A172 (cell line): Measurements from ENCODE around the gene IQSEC1. TPM values are rescaled to one million over a fixed set of nuclear protein-coding genes. Genes with fewer than 3 reads are reported as not detected.

Source experiments
- DNase-seq: peaks from one replicate; pipeline ENCODE4 v3.0.0-alpha.2; 2015; ENCODE audit warnings: low spot score
- total RNA-seq: library from RNA; depleted of rRNA; stranded (reverse); fragments of >200 nt; shearing (Covaris generic); gene quantifications from 2 replicates; pipeline ENCODE4 v1.2.3, GENCODE V29; 2014

Gene IQSEC1
- total RNA-seq, 1 experiment from 2014 or later = 25.8 TPM

- DNase-seq = no peak
Measured at GRCh38 chr3:12968541-12968940, 104.7 kb downstream of the IQSEC1 start.

GRCh38 chr3:12967606-12968351, 105.5 kb downstream of the IQSEC1 start:
- peak; percentile 64 for DNase-seq

- no peak for DNase-seq
Measured at GRCh38 chr3:12966847-12967605, 106.2 kb downstream of the IQSEC1 start.

DNA sequence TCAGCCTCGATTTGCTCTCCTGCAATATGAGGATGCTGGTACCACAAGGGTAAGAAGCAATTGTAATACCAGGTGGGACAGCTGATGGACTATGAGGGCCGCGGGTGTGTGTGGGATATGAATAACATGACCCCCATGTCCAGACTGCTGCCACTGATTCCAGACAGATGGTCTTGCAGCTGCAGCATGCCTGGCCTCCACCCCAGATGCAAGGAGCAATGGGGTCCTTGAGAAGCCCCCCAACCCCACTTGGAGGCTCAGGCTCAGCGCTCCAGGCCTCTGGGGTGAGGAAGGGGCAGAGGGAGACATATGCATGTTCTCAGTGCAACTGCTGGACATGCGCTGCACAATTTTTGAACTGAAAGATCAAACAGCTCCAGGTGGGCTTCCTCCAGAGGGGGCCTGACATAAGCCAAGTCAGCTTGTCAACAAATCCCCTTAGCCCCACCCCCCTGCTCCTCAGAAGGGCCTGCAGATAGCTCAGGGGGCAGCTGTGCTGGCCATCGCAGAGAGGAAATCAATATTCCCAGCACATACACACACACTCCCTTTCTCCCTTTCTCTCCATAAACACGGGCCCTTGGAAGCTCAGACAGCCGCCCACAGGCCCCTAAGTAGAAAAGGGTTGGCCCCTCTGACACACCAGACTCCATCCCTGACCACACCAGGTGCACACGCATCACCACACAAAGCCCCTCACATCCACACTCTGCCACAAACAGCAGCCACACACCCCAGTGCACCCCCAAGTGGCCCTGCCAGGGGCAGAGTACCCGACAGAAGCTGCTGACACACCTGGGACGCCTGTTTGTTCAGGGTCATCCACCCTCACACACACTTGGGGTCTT, 107.0 kb downstream of the IQSEC1 start:
- DNase-seq = no peak

GRCh38 chr3:12964711-12965612, 108.3 kb downstream of the IQSEC1 start:
- no peak for DNase-seq

- peak; percentile 40 for DNase-seq
Measured at GRCh38 chr3:12963922-12964701, 109.1 kb downstream of the IQSEC1 start.

GRCh38 chr3:12963231-12963896, 109.9 kb downstream of the IQSEC1 start:
- DNase-seq = no peak

GRCh38 chr3:12962292-12962691, 110.9 kb downstream of the IQSEC1 start:
- DNase-seq = no peak

- DNase-seq = no peak
Measured at GRCh38 chr3:12961697-12962036, 111.6 kb downstream of the IQSEC1 start.

GRCh38 chr3:12961007-12961696, 112.1 kb downstream of the IQSEC1 start:
- no peak for DNase-seq

DNA sequence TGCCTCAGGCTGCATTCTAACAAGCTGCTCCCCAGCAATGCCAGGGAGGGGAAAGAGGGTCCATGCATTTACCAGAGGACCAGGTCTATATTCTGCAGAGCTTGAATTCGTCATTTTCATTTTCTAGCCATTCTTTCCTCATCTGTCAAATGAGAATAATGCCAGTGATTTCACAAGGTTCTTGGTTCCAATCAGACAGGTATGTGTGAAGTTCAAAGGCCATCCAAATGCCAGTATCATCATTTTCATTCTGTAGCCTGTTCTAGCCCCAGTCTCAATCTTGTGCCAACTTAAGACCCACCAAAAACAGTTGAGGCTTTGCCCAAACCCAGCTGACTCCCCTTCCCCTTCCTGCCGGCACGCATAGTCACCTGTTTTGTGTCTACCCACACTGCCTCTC, 112.7 kb downstream of the IQSEC1 start:
- DNase-seq = no peak

DNA sequence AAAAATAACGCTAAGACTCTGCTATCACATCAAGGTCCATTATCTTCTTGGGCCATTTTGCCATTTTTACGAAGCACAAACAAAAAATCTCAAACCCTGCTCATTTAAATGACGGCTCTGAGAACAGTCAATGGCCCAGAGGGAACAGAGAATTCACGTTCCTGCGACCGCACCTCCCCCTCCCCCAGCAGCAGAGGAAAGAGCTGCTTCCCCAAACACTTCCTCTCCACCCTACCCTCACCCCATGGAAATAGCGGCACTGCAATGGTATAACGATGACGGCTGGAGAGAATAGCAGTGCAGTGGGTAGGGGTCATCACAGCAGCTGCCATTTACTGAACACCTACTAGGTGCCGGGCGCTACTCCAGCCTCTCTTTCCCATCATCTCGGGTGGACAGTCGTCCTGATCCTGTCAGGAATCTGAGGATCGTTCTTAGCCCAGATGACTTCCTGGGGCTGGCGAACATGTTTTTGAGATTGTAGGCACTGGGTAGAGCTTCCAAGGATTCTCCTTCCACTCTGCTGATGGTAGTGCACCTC, 113.3 kb downstream of the IQSEC1 start:
- DNase-seq = no peak

DNA sequence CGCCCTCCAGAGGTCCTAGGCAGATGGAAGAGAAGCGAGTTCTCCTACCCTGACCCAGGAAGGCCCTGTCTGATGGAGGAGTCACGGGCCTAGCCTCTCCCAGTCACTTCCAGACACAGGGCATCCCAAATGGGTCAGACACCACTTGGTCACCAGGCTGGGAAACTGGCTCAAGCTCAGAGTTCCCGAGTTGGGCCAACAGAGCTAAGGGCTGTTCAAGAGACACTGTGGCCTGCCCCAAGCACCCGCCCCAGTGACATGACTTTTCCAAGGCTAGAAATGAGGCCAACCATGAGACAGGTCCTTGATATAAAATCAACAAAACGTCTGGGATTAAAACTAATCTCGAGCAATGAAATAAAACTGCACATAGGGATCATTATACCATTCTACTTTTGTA, 113.8 kb downstream of the IQSEC1 start:
- no peak for DNase-seq

GRCh38 chr3:12957824-12958792, 115.1 kb downstream of the IQSEC1 start:
- no peak for DNase-seq

DNA sequence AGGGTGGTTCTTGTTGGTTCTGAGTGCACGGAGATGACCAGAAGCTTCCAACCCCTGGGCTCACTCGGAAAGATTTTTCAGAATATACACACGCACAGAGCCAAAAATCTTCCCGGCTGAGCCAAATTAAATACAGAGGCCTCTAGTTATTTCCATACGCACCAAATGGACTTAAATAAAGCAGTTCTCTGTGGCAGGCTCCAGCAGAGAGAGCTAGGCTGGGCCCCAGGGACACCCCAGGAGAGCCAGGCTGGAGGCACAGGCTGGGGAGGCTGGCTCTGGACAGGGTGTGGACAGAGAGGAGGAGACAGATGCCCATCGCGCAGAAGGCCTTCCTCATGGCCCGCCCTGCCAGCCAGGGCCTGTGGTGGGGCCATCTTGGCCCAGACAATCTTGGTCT, 115.9 kb downstream of the IQSEC1 start:
- DNase-seq = no peak

DNA sequence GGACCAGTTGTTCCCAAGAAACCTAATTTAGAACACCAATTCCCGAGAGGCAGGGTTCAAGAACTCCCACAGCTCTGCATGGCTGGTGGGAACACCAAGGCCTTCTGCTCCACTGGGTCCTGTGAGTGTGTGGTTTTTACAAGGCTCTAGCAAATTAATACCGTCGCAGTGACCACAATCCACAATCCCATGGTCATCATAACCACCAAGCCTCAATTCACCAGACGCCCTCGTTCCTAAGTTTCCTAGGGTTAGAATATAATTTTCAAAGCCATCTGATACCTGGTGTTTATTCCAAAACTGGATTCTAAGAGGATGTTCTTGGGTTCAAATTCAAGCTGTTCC, 116.9 kb downstream of the IQSEC1 start:
- no peak for DNase-seq

GRCh38 chr3:12955651-12956315, 117.4 kb downstream of the IQSEC1 start:
- DNase-seq = no peak
